ENCODE measurements around the gene DAB1. TPM values are rescaled to one million over a fixed set of nuclear protein-coding genes. Genes with fewer than 3 reads are reported as not detected.

DAB1 gene
- total RNA-seq, 2 experiments from 2014 or later: 0.52 to 0.61 TPM

DNA sequence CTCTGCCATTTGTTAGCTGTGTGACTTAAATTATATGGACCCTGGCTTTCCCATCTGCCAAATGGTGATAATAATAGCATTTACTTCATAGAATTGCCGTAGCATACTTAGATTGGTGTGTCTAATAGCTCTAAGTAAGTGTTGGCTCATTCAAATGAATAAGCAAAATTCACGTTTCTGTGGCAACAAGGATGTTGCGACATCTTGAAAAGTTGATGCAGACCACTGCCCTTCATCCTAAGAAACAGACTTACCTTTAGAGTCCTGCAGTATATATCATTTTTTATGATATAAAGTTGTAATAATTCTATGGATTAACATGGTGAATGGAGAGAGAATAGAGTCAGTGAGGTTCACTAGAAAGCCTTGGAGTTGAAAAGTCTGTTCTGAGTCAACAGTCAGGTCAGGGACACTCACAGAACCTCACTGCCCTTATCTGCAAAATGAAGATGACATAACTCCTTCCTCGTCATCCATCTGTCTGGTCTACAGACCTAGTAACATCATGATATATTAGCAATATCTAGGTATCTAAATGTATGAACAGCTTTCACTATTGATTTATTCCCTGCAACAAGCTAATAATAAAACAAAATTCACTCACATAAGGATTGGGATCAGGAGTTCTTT lies 290.8 kb downstream of the DAB1 start:
- Mint-ChIP-seq H3K27me3 (no peaks in the 10 kb centered on the region), H3K4me3 (no peak overlapping the region), H3K27ac (no peak overlapping the region), H3K4me1 (ENCODE audit: low read depth) (no peaks in the 10 kb centered on the region), H3K36me3 (ENCODE audit: low read depth) (no peaks in the 10 kb centered on the region), H3K9me3 (no peaks in the 10 kb centered on the region)
- no peak overlapping the region for H3K27ac ChIP-seq (ENCODE audit: low read depth in 1 of 2, low read length in 2 of 2)
- ChIA-PET CTCF (no interaction called here), POLR2A (no interaction called here)
- no peak overlapping the region for H3K4me3 ChIP-seq (ENCODE audit: low read length)
- H3K27me3 ChIP-seq (ENCODE audit: control insufficient read depth in 1 of 2, insufficient read depth in 2 of 2, low read length in 2 of 2): no peaks in the 10 kb centered on the region
- H3K9me3 ChIP-seq (ENCODE audit: control insufficient read depth in 1 of 2, insufficient read depth in 1 of 2, low read length in 2 of 2): no peaks in the 10 kb centered on the region
- no peak for DNase-seq
- no peaks in the 10 kb centered on the region for H3K36me3 ChIP-seq (ENCODE audit: insufficient read depth, low read length)
- intact Hi-C loops (cut with DNase I, micrococcal nuclease): no loop called here
- ATAC-seq (ENCODE audit: poor library complexity): no peak
- H3K4me1 ChIP-seq (ENCODE audit: insufficient read depth, low read length): no peaks in the 10 kb centered on the region
- TF ChIP-seq, protein P1, sequence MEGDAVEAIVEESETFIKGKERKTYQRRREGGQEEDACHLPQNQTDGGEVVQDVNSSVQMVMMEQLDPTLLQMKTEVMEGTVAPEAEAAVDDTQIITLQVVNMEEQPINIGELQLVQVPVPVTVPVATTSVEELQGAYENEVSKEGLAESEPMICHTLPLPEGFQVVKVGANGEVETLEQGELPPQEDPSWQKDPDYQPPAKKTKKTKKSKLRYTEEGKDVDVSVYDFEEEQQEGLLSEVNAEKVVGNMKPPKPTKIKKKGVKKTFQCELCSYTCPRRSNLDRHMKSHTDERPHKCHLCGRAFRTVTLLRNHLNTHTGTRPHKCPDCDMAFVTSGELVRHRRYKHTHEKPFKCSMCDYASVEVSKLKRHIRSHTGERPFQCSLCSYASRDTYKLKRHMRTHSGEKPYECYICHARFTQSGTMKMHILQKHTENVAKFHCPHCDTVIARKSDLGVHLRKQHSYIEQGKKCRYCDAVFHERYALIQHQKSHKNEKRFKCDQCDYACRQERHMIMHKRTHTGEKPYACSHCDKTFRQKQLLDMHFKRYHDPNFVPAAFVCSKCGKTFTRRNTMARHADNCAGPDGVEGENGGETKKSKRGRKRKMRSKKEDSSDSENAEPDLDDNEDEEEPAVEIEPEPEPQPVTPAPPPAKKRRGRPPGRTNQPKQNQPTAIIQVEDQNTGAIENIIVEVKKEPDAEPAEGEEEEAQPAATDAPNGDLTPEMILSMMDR (IDR thresholded peaks at IDR 0.05): no peak

DNA sequence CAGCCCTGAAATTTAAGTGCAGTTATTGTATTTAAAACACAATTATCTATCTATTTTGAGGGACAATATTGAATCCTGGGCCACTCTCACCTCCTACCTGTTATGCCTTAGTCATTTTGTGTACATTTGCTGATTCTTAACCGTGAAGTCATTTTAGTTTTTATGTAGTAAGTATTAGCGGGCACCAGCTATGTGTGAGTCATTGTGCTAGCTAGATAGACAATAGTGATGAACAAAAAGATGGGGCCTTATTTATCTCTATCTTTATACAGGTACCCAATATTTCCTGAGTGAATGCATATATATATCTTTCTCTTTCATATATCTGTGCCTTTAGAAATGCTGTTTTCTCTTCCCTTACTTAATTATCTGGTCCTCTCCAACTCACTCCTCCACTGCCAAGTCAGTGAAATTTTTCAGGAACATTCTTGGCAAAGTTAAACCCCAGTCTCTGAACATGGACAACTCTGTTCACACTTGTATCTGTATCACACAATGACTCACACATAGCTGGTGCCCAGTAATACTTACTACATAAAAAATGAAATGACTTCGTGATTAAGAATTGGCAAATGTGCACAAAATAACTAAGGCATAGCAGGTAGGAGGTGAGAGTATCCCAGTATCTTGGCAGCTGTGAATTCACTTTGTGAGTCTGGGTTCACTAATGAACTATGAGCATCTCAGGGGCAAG lies 292.0 kb downstream of the DAB1 start:
- no peaks in the 10 kb centered on the region for H3K27me3 ChIP-seq (ENCODE audit: control insufficient read depth in 1 of 2, insufficient read depth in 2 of 2, low read length in 2 of 2)
- no peaks in the 10 kb centered on the region for H3K9me3 ChIP-seq (ENCODE audit: control insufficient read depth in 1 of 2, insufficient read depth in 1 of 2, low read length in 2 of 2)
- ATAC-seq (ENCODE audit: poor library complexity): no peak
- no peaks in the 10 kb centered on the region for H3K36me3 Mint-ChIP-seq (ENCODE audit: low read depth)
- H3K9me3 Mint-ChIP-seq: no peaks in the 10 kb centered on the region
- H3K4me3 ChIP-seq (ENCODE audit: low read length): no peak overlapping the region
- no peak overlapping the region for H3K4me3 Mint-ChIP-seq
- no peaks in the 10 kb centered on the region for H3K27me3 Mint-ChIP-seq
- no peaks in the 10 kb centered on the region for H3K36me3 ChIP-seq (ENCODE audit: insufficient read depth, low read length)
- intact Hi-C loops (cut with DNase I, micrococcal nuclease): no loop called here
- no peak overlapping the region for H3K27ac ChIP-seq (ENCODE audit: low read depth in 1 of 2, low read length in 2 of 2)
- H3K4me1 Mint-ChIP-seq (ENCODE audit: low read depth): no peaks in the 10 kb centered on the region
- TF ChIP-seq, protein P1 (IDR thresholded peaks at IDR 0.05): no peak
- no peak overlapping the region for H3K27ac Mint-ChIP-seq
- DNase-seq: no peak
- CTCF ChIA-PET: no interaction called here
- H3K4me1 ChIP-seq (ENCODE audit: insufficient read depth, low read length): no peaks in the 10 kb centered on the region
- POLR2A ChIA-PET: no interaction called here

DNA sequence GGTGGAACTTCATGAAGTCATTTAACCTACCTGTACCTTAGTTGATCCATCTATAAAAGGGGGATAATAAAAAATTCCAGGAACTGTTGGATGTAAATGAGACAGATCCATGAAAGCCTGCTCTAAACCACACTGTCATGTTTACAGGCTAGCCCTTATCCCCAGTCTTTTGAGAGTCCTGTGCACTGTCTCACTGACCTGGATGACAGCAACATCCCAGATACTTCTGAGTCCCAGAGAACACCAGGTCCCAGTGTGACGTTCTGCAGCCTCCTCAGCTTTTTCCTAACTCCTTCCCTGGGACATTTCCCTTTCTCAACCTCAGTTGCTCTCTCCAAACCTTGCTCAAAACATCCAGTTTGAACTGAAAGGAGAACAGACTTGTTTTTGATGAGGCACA lies 292.6 kb downstream of the DAB1 start:
- TF ChIP-seq, protein P1 (IDR thresholded peaks at IDR 0.05): no peak
- H3K9me3 Mint-ChIP-seq: no peaks in the 10 kb centered on the region
- DNase-seq: no peak
- no peaks in the 10 kb centered on the region for H3K27me3 Mint-ChIP-seq
- no peaks in the 10 kb centered on the region for H3K36me3 ChIP-seq (ENCODE audit: insufficient read depth, low read length)
- no peaks in the 10 kb centered on the region for H3K4me1 Mint-ChIP-seq (ENCODE audit: low read depth)
- no peaks in the 10 kb centered on the region for H3K9me3 ChIP-seq (ENCODE audit: control insufficient read depth in 1 of 2, insufficient read depth in 1 of 2, low read length in 2 of 2)
- POLR2A ChIA-PET: no interaction called here
- CTCF ChIA-PET: no interaction called here
- no peak overlapping the region for H3K27ac Mint-ChIP-seq
- ATAC-seq (ENCODE audit: poor library complexity): no peak
- H3K4me1 ChIP-seq (ENCODE audit: insufficient read depth, low read length): no peaks in the 10 kb centered on the region
- H3K27me3 ChIP-seq (ENCODE audit: control insufficient read depth in 1 of 2, insufficient read depth in 2 of 2, low read length in 2 of 2): no peaks in the 10 kb centered on the region
- H3K27ac ChIP-seq (ENCODE audit: low read depth in 1 of 2, low read length in 2 of 2): no peak overlapping the region
- H3K4me3 Mint-ChIP-seq: no peak overlapping the region
- no peaks in the 10 kb centered on the region for H3K36me3 Mint-ChIP-seq (ENCODE audit: low read depth)
- H3K4me3 ChIP-seq (ENCODE audit: low read length): no peak overlapping the region
- intact Hi-C loops (cut with DNase I, micrococcal nuclease): no loop called here

Data from CD4-positive, alpha-beta T cell (primary cell).